Astrocyte of the hippocampus (primary cell): ENCODE data around the gene ARHGAP26.
"Not testable (repeated sequence)": the region's sequence is repeated elsewhere in the genome, so short reads cannot be mapped to it uniquely, and the experiment has no call there.

ENCODE experiments used
- DNase-seq: peaks from one replicate; pipeline ENCODE4 v3.0.0; 2011; ENCODE audit warnings: low read depth, low spot score

The ARHGAP26 gene

GRCh38 chr5:143114481-143114880 is 344.3 kb downstream of the ARHGAP26 start:
- no peak for DNase-seq

- no peak for DNase-seq
Observed at GRCh38 chr5:143115381-143115780, 345.2 kb downstream of the ARHGAP26 start.

GRCh38 chr5:143116814-143117213 is 346.6 kb downstream of the ARHGAP26 start:
- no peak for DNase-seq

GRCh38 chr5:143117821-143118220 is 347.6 kb downstream of the ARHGAP26 start:
- no peak for DNase-seq

GRCh38 chr5:143118222-143118621 is 348.0 kb downstream of the ARHGAP26 start:
- no peak for DNase-seq

GRCh38 chr5:143118818-143119217 is 348.6 kb downstream of the ARHGAP26 start:
- DNase-seq = not testable (repeated sequence)

- no peak for DNase-seq
Observed at GRCh38 chr5:143119291-143119769, 349.2 kb downstream of the ARHGAP26 start.

- no peak for DNase-seq
Observed at GRCh38 chr5:143119881-143120341, 349.7 kb downstream of the ARHGAP26 start.

GRCh38 chr5:143120460-143121134 is 350.4 kb downstream of the ARHGAP26 start:
- DNase-seq = no peak

- DNase-seq = no peak
Observed at GRCh38 chr5:143121135-143121475, 350.9 kb downstream of the ARHGAP26 start.

- no peak for DNase-seq
Observed at GRCh38 chr5:143124593-143124992, 354.4 kb downstream of the ARHGAP26 start.

- no peak for DNase-seq
Observed at GRCh38 chr5:143126174-143127019, 356.2 kb downstream of the ARHGAP26 start.

- DNase-seq = no peak
Observed at GRCh38 chr5:143128412-143129071, 358.4 kb downstream of the ARHGAP26 start.

- DNase-seq = no peak
Observed at GRCh38 chr5:143129203-143129602, 359.0 kb downstream of the ARHGAP26 start.

- no peak for DNase-seq
Observed at GRCh38 chr5:143129910-143130612, 359.9 kb downstream of the ARHGAP26 start.

GRCh38 chr5:143130613-143131305 is 360.6 kb downstream of the ARHGAP26 start:
- no peak for DNase-seq

- no peak for DNase-seq
Observed at GRCh38 chr5:143131972-143132371, 361.8 kb downstream of the ARHGAP26 start.

- DNase-seq = no peak
Observed at GRCh38 chr5:143132739-143133138, 362.6 kb downstream of the ARHGAP26 start.

GRCh38 chr5:143133721-143134120 is 363.5 kb downstream of the ARHGAP26 start:
- DNase-seq = peak; percentile 39

GRCh38 chr5:143134269-143134668 is 364.1 kb downstream of the ARHGAP26 start:
- peak; percentile 39 for DNase-seq

- no peak for DNase-seq
Observed at GRCh38 chr5:143134900-143135299, 364.7 kb downstream of the ARHGAP26 start.
